HG03521 (cell line): ENCODE measurements around the gene ANKFN1.

ENCODE experiments used
- ATAC-seq: cut with Tn5 transposase; IDR thresholded peaks from one replicate; pipeline ENCODE4 v1.9.1; 2021; ENCODE audit warnings: mild to moderate bottlenecking, moderate library complexity; ENCODE audit not compliant: unreplicated experiment

The ANKFN1 gene

DNA sequence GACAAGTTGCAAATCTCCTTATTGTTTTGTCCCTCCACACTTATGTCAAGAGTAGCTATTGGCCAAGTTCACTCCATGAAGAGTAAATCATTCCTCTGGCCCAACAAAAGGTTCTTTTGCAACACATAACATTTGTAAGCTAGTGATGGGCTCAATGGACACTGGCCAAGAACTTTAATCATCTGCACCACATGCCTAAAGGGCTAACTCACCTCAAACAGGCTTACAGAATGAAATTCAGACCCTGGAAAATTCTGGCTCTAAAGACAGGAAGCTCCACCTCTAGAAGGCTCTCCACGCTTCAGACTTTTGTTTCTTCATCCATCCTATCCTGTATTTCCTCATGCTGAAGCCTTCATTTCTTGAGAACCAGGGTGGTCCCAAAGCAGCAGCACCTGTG lies 10.9 kb upstream of the ANKFN1 start:
- ATAC-seq: no peak

DNA sequence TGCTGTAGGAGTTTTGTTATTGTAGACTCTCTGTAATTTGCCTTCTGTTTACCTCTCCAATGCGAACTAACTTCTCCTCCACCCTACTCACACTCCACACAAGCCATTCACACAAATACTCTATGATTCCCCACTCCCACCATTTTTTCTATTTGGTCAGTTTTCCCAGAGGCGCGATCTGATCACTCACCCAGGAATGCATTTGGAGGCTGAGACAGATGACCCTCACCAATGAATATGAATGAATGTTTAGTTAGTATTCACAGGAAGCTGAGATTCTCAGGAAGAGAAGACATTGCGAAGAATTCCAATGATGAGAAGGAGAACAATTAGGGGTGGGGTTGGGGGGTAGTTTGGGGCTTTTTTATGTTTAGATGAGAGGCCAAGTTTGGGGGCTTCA lies 10.5 kb upstream of the ANKFN1 start:
- ATAC-seq: no peak

DNA sequence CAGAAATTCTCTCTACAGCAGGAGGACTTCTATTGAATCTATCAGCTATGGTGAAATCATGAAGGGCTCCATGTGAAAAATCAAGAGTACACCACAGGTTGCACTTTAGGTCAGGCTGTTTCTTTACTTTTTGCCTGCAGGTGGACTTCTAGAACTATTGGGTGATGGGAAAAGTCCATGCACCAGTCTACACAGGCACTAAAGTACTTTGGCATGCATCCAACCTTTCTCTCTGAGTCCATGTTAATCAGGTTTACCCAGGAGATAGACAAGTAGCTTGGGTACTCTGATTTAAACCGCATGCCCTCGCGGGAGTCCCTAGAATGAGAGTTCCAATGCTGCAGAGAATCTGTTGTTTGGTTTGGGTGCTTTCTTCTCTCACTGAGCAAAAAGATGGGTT lies 9.1 kb upstream of the ANKFN1 start:
- ATAC-seq: no peak

DNA sequence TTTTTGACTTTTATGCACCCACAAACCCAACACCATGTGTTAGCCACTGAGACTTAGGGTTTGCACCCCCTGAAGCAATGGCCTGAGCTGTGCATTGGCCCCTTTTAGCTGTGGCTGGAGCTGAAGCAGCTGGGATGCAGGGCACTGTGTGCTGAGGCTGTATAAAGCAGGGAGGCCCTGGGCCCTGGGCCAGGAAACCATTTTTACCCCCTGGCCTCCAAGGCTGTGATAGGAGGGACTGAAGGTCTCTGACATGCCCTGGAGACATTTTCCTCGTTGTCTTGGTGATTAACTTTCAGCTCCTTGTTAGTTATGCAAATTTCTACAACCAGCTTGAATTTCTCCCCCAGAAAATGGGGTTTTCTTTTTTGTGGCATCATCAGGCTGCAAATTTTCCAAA lies 6.7 kb upstream of the ANKFN1 start:
- ATAC-seq: no peak

DNA sequence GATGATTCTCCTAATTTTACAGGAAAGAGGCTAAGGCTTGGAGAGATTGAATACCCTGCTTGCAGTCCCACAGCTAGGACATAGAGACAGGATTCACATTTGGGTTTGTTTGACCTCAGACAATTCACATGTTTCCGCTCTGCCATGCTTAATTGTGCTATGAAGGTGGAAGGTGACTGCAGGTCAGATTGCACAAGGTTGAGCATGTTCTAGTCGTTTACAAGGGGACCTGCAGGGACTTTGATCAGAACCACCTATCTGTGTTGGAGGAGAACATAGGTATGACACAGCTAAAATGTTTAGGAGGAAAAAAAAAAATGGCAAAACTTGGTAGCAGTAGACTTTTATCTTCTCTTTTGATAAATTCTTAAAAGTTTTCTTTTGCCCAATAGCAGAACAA lies 4.9 kb upstream of the ANKFN1 start:
- no peak for ATAC-seq

DNA sequence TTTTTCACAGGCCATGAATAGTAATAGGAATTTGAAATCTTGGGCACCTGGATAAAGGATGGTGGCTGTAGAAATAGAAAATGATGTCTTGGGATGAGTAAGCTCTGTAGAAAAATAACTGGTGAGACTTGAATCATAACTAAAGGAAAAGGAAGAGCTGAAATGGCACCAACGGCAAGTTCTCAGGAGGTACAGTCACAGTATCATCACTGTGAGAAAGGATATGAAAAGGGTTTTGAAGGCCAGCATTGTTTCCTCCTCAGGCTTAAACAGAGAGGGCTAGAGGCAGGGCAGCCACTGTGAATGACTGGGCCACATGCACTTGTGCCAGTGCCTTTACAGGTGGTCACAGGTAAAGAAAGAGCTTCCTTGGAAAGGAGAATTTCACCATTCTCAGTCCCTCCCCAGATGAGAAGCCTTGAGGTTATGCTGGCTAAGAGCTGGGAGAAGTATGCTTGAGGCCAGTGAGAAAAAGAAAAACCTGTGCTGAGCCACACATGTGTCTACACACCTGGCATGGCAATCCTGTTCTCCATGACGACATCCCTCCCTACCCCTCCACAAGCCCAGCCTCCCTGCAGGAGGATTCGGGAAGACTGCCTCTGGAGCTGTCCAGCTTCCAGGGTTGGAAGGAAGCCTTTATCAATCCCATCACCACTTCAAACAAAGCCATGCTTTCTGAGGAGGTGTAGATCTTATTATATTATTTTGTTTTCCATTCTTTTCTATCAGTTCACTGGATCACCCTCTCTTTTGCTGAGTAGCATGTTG lies 3.8 kb upstream of the ANKFN1 start:
- no peak for ATAC-seq

DNA sequence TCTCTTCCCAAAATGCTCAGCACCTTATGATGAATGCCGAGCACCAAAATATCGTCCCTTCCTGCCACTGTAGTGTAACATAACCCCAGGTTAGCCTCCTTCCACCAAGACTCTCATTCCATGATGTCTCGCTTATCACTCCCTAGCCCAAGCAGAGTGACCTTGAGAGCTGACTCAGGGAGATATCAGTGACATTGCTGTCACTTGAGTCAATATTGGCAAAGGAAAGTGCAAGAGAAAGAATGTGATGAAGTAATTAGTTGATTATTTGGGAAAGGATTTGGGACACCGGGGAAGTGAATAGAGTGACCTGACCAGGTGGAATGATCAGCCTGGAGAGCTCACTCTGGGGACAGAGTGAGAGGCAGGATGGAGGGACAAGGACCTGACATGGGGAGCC lies 2.6 kb upstream of the ANKFN1 start:
- ATAC-seq: no peak

DNA sequence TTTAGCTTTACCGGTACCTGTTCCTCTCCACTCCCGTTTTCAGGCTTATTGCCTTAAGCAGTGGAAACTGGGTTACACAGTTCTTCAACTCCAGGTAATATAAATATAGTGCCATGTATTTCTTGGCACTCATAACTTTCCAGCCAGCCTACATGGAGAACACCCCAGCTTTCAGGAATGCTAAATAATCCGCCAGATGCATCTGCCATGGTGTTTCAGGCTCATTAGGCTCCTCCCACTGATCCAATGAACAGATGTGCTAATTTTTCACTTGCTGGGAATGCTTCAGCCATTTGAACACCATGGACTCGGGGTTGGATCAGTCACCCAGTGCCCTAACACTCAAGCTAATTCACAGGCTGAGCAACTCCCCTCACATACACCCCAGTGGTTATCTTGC lies 4.6 kb downstream of the ANKFN1 start:
- ATAC-seq: no peak

DNA sequence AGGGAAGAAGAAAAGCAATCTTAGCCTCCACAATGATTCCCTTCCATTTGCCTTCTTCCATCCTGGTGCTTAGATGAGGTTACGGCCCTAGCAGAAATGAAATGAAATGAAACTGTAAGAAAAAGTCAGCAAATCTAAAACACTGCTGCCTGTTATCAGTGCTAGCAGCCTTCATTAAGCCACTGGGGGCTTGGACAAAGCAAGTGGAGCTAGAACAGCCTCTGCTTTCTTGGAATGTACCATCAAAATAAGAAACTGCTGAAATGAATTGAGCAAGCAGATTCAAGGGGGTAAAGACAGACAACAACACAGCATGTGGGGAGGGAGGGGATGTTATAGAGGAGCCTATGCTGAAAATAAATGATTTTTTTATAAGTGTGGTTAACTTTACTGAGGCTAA lies 5.1 kb downstream of the ANKFN1 start:
- ATAC-seq: no peak

DNA sequence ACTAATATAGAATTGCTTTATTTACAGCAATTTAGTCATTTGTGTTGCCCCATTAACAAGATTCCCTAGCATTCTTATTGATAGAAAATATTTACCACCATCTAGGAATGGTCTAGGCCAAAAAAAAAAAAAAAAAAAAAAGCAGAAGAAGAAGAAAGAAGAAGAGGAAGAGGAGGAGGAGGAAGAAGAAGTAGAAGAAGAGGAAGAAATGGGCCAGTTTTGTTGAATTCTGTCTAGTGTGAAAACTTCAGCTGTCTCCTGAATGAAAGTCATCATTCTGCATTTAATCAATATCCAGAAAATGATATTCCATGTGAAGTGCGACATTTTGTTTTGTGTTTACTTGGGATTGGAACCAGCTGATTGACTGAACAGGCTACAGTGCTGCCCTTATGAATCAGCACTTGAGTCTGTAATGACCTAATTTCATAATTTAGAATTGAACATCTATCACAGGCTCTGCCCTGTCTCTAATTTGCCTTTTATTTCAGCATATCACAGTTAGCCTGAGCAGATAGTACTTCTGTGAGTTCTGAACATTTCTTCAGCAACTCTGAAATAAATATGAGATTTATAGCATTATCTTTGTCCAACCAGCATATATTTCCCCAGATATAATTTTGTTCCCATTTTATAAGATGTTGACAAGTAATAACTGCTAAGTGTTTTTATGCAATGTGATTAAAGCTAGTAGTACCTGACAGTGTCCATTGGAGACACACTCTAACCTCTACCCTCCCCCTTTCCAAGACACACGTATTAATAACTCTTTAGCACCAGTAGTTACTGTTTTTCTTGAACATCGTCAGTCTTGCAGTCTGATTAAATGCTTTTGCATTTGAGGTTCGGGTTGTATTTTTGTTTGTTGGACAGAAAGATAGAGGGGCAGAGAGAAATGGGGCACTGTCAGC lies 5.9 kb downstream of the ANKFN1 start:
- ATAC-seq: no peak

DNA sequence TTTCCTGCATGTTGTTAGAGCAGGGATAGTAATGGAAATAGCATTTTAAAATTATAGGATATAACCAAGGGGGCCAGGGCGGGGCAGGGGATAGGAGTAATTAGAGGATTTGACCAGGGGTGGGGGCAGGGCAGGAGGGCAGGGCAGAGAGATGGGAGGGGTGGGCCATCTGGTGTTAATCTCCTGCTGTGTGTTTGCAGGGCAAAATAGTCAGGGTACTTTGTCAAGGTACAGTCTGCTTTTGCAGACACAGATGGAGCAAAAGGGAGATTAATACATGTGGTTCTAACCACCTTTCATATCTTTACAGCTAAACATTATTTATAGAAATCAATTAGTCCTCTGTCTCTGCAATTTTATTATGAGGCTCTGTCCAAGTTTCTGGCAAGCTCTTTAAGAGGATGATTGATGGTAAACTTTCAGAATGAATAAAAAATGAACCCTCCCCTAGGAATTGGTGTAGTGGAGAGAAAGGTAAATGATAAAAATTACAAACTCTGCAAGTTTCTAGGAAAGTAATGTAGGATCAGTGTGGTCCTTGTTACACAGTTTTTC lies 6.6 kb downstream of the ANKFN1 start:
- no peak for ATAC-seq

DNA sequence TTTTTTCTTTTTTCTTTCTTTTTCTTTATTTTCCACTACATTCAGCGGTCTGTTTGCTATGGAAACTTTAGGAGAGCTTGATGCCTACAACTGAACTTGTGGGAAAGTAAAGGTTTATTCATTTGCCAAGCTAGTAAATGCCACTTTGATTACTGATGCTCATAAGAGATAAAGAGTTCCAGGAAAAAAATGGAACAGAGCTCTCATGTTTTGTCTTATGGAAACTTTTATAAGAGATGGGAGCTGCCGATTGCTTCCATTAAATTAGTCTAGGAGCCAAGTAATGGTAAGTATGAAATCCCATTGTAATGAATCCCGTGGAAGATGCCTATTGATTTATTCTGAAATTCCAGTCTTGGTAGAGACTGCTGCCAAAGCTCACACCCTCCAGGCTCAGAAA lies 7.1 kb downstream of the ANKFN1 start:
- no peak for ATAC-seq

DNA sequence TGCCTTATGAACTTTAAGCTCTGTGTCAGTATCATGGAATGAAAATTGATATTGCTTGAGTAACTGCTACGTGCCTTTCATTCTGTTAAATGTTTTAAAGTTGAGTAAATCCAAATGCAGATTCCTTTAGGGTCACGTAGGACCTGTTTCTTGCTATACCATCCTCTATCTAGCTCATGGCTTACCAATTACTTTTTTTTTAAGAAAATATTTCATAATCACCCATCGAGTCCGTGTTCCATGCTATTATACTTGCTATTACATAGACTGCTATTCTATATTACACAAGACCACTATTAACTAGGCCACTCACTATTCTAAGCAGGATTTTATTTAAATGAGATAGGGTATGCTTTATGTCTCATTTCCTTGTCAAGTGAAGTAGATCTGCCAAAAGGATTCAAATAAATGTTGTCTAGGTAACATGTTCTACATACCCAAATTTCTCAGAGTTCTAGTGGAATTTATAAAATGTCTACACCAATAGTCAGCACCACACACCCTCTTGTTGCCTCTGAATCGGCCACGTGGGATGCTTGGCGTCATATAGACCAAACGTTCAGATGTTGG lies 11.9 kb downstream of the ANKFN1 start:
- no peak for ATAC-seq

DNA sequence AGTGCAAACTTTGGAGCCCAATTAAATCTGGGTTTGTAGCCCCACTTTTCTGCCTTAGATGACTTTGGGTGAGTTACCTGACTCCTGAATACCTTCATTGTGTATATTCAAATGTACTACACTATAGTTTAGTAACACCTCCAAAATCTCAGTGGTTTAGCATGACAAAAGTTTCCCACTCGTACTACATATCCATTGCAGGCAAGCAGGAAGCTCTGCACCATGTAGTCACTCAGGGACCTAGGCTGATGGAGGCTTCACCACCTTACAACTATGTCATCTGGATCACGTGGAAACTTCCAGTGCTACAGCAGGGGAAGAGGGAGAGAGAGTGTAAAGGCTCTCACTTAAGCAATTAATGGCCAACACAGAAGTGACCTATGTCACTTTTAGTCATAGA lies 14.2 kb downstream of the ANKFN1 start:
- ATAC-seq: no peak

DNA sequence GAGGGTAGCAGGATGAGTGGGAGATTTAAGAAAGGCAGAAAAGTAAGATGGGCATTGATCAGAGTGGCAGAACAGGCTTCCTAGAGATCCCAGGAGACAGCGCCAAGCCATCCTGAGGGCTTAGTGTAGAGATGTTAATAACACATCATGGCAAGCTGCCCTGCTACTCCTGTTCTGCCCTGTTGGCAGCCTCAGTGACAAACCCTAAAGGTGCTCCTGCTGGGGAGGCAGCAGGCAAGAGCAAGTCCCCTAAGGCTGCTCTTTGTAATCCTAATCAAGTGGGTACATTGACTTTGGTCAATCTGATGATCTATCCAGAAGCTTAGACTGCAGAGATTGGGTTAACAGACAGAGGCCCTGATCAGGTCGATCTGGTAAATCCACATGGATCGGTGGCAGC lies 16.3 kb downstream of the ANKFN1 start:
- ATAC-seq: no peak

DNA sequence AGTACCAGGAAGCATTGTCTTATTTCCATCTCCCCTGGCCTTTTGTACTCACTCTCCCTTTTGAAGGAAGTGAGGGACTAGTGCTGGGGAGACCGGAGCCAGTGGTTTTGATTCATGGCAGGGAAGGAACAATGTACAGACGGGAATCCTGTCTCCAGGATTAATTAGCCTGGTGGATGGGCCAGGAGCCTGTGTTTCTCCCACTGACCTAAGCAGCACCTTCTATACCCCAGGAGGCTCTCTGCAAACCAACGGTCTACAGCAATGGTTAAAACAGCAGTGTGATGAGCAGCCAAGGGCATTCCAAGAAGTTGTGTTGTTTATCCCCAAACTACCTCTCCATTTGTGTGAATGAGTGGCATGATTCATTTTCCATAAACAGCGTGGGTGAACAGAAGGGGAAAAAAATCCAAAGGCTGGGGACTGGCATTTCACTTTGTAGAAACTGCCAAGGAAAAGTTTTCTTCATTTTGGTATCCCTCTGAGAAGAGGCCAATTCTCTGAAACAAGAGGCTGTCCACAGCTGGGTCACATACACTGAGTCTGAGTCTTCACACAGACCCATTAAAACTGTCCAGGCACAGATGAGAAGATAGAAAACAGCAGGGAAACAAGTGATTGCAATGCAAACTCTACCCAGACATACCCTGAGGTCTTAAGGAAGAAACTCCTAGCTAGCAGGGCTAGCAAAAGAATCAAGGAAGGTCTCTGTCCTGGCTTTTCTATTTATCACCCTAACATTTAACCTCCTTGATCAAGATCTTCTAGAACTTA lies 18.1 kb downstream of the ANKFN1 start:
- no peak for ATAC-seq

DNA sequence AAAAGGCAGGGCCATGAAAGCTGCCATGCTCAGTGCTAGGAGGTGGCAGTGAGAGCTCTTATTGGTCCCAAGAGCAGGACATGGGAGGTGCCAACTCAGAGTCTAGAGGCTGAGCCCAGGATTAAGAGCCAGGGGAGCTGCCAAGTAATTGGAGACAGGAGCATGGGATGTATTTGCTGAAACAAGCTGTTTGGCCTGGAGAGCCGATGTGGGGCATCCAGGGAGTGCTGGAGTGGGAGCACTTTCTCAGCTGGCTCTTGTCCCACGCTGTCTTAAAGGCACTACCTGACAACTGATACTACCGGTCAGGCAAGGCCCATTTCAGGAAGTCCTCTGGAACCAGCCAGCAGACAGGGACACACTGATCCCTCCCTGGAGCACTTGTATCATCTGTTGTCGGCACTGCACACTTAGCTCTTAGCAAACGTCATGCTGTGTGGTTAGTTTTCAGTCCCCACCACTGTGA lies 19.3 kb downstream of the ANKFN1 start:
- ATAC-seq: no peak

DNA sequence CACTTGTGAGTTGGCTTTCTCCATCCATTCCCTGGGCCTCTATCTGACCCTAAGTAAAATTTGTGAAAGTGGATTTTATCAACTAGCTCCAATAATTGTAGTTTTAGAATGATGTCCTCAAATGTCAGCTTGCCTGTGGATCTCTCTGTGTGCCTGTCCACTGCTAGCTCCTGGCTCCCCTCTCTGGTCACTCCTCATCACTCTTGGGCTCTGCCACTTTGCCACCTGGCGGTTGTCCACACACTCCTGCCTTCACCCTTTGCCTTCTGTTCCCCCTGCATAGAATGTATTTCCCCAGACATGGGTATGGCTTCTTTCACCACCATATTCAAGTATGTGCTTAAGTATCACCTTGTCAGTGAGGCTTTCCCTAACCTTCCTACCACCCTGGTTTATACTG lies 19.8 kb downstream of the ANKFN1 start:
- no peak for ATAC-seq

DNA sequence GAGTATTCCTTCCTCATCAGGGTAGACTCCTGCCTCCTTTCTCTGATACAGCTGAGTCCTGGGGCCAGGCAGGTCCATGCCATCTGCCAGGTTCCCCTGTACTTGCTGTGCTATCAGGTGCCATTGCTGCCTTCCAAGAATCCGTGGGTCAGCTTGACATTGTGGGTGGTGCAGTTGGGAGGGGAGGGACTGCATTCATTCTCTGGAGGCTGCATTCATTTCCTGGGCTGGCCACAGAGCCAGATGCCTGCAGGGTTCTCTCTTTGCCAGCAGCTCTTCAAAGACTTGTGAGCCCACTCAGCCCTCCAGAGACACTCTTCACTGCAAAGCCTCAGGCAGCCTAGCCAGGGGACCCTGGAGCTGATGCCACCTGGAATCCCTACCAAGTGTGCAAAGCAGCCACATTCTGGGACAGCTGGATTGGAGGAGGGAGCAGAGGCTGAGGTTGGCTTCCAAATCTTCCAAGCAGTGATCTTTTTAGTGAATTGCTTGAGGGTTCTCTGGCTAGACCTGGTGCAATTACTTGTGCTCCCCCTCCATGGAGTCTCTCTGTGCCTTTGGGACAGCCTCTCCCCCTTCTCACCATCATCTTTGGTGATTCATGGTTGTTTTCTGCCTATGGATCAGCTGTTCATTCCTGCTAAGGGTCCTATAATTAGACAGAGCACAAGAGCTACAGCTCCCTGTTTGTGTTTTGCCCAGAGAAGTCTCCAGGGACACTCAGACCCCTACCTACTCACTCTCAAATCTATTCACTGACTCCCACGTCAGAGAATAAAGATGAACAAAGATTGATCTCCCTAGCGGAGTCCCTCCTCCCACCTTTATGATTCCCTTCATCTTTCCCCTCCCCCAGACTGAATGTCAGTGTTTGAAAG lies 20.9 kb downstream of the ANKFN1 start:
- ATAC-seq: no peak
